ENCODE results near the gene DNAJB8. TPM values are rescaled to one million over a fixed set of nuclear protein-coding genes. Genes with fewer than 3 reads are reported as not detected.

Gene DNAJB8
- polyA plus RNA-seq, 2 of the 4 experiments (the other 2 are of a cell fraction), result not detected

DNA sequence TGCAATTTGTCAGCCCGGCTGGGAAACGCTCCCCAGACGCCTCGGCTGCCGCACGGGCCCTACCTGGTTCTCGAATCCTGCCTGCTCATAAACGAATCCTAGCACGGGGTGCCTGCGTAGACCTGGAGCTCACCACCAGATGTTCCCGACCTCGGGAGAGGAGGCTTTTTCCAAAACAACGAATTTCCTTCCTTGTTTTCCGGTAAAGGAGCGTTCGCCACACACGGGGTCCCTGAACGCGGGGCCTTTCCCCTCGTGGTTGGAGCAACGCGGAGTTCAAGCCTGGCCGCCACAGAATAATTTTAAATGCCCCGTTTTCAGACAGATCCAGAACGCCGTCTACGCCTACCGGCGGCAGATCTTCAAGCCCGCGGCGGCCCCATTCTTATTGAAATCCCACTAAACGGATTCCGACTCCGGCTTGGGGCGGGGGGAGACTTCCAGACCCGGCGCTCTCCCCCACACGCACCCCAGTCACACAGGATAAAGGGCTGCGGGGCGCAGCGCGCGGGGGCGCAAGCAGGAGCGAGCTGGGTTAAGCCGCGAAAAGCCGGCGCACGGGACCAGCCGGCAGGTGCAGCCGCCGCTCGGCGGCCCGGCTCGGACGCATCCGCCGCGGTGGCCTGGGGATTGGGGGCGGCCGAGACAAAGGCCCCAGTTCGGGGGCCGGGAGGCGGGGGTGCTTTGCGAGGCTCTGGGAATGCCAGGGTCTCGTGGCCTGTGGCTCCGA lies 25.4 kb upstream of the DNAJB8 start:
- FAIRE-seq, result no peak
- Histone ChIP-seq H3K4me1 (peaks cover 6% of the 10 kb centered on the region; the same call in 2 of the 3 replicates), H3K27ac (no peak overlapping the region), H3K4me2 (no peak overlapping the region), H3K9me3 (no peaks in the 10 kb centered on the region), H3K4me3 (no peak overlapping the region)
- POLR2A ChIA-PET, result no interaction called here
- TF ChIP-seq EHF (CRISPR knock-in tag; IDR thresholded peaks at IDR 0.05) (no peak), NR3C1 (IDR thresholded peaks at IDR 0.05) (no peak), TFCP2L1 (CRISPR knock-in tag; IDR thresholded peaks at IDR 0.05) (no peak), KDM1A (IDR thresholded peaks at IDR 0.05; ENCODE audit: low read depth) (no peak), JUN (IDR thresholded peaks at IDR 0.05) (no peak), CHD2 (IDR thresholded peaks at IDR 0.05; ENCODE audit: low read length, partially characterized antibody) (no peak), RNF2 (IDR thresholded peaks at IDR 0.05; ENCODE audit: borderline replicate concordance, low read depth) (no peak), POLR2A (IDR thresholded peaks at IDR 0.05; ENCODE audit: low read length) (no peak), RARB (CRISPR knock-in tag; IDR thresholded peaks at IDR 0.05) (no peak), CBX8 (IDR thresholded peaks at IDR 0.05) (no peak), BHLHE40 (IDR thresholded peaks at IDR 0.05; ENCODE audit: low read depth, low read length) (no peak), FOSL2 (IDR thresholded peaks at IDR 0.05) (no peak), FOSL2 (CRISPR knock-in tag; IDR thresholded peaks at IDR 0.05) (no peak), CEBPB (IDR thresholded peaks at IDR 0.05) (no peak), FOXS1 (CRISPR knock-in tag; IDR thresholded peaks at IDR 0.05) (no peak), HEYL (CRISPR knock-in tag; IDR thresholded peaks at IDR 0.05) (no peak)
- TF ChIP-seq, protein P1, sequence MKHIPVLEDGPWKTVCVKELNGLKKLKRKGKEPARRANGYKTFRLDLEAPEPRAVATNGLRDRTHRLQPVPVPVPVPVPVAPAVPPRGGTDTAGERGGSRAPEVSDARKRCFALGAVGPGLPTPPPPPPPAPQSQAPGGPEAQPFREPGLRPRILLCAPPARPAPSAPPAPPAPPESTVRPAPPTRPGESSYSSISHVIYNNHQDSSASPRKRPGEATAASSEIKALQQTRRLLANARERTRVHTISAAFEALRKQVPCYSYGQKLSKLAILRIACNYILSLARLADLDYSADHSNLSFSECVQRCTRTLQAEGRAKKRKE (CRISPR knock-in tag; IDR thresholded peaks at IDR 0.05; ENCODE audit: low read depth), result no peak
- TF ChIP-seq, protein P2, sequence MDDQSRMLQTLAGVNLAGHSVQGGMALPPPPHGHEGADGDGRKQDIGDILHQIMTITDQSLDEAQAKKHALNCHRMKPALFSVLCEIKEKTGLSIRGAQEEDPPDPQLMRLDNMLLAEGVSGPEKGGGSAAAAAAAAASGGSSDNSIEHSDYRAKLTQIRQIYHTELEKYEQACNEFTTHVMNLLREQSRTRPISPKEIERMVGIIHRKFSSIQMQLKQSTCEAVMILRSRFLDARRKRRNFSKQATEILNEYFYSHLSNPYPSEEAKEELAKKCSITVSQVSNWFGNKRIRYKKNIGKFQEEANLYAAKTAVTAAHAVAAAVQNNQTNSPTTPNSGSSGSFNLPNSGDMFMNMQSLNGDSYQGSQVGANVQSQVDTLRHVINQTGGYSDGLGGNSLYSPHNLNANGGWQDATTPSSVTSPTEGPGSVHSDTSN (IDR thresholded peaks at IDR 0.05), result no peak
- WGBS (ENCODE audit: missing lambda C conversion rate), result 87% methylated on average over 38 of the region's 70 CpGs
- ATAC-seq, result no peak
- CTCF ChIA-PET, result no interaction called here
- no peak for DNase-seq (ENCODE audit: low read depth in 1 of 2, low spot score in 1 of 2)

GRCh38 chr3:128491691-128491940 lies 24.9 kb upstream of the DNAJB8 start:
- no peak overlapping the region for H3K4me2 ChIP-seq
- no peak for FAIRE-seq
- ATAC-seq, result no peak
- WGBS (ENCODE audit: missing lambda C conversion rate), result 89% methylated on average over 12 of the region's 19 CpGs
- ChIA-PET CTCF (no interaction called here), POLR2A (no interaction called here)
- no peak for DNase-seq (ENCODE audit: low read depth in 1 of 2, low spot score in 1 of 2)
- no peak overlapping the region for H3K27ac ChIP-seq
- H3K4me3 ChIP-seq, result no peak overlapping the region
- TF ChIP-seq FOSL2 (IDR thresholded peaks at IDR 0.05) (no peak), FOSL2 (CRISPR knock-in tag; IDR thresholded peaks at IDR 0.05) (no peak), SREBF2 (IDR thresholded peaks at IDR 0.05) (no peak), MAZ (IDR thresholded peaks at IDR 0.05; ENCODE audit: borderline replicate concordance, low read depth, low read length) (no peak), TP53 (CRISPR knock-in tag; IDR thresholded peaks at IDR 0.05) (no peak), HMGXB4 (CRISPR knock-in tag; IDR thresholded peaks at IDR 0.05; ENCODE audit: borderline replicate concordance) (no peak), E2F6 (IDR thresholded peaks at IDR 0.05; ENCODE audit: borderline replicate concordance, low read depth) (no peak), HDAC2 (IDR thresholded peaks at IDR 0.05) (no peak), FOSB (CRISPR knock-in tag; IDR thresholded peaks at IDR 0.05) (no peak), ESRRA (IDR thresholded peaks at IDR 0.05; ENCODE audit: borderline replicate concordance, low read length) (no peak), HEYL (CRISPR knock-in tag; IDR thresholded peaks at IDR 0.05) (no peak)
- H3K4me1 ChIP-seq, result peaks cover 6% of the 10 kb centered on the region; the same call in 2 of the 3 replicates
- no peaks in the 10 kb centered on the region for H3K9me3 ChIP-seq

Data from A549 (cell line).